ENCODE measurements around the gene KCNE1.

DNA sequence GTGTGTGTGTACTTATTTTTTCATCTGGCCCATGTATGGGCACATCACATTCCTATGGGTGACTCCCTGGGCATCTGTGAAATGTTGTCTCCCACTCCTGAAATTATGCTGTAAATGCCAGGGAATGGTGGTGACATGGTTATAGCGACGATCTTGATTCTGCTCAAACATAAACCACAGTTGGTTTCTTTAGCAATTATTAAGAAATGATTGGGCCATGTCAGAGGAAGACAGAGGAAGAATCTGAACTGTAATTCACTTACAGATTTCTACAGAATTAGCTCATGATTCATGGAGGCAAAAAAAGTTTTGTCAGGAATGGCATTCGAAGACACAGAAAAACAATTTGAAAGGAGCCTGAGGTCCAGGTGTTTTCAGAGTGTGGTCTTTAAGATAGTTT, 25.8 kb upstream of the KCNE1 start:
- TF ChIP-seq, protein P1, sequence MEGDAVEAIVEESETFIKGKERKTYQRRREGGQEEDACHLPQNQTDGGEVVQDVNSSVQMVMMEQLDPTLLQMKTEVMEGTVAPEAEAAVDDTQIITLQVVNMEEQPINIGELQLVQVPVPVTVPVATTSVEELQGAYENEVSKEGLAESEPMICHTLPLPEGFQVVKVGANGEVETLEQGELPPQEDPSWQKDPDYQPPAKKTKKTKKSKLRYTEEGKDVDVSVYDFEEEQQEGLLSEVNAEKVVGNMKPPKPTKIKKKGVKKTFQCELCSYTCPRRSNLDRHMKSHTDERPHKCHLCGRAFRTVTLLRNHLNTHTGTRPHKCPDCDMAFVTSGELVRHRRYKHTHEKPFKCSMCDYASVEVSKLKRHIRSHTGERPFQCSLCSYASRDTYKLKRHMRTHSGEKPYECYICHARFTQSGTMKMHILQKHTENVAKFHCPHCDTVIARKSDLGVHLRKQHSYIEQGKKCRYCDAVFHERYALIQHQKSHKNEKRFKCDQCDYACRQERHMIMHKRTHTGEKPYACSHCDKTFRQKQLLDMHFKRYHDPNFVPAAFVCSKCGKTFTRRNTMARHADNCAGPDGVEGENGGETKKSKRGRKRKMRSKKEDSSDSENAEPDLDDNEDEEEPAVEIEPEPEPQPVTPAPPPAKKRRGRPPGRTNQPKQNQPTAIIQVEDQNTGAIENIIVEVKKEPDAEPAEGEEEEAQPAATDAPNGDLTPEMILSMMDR (IDR thresholded peaks at IDR 0.05) = no peak
- TF ChIP-seq EP300 (IDR thresholded peaks at IDR 0.05) (no peak), POLR2A (IDR thresholded peaks at IDR 0.05) (no peak)

Data from ovary (tissue), 3 donors.